A673 (cell line): ENCODE results near the gene ROM1. TPM values are rescaled to one million over a fixed set of nuclear protein-coding genes. Genes with fewer than 3 reads are reported as not detected.
A peak's percentile ranks its signal among the peaks of the same experiment; 100 is the strongest.

ENCODE experiments used
- Bru-seq: library from RNA; stranded (reverse); fragments of 400-500 nt; gene quantifications from one replicate; lab custom pipeline; 2021; lab: Mats Ljungman, UMichigan
- BruChase-seq, 2 experiments: library from RNA; stranded (reverse); fragments of 400-500 nt; gene quantifications; one replicate each; lab custom pipeline; 2021; lab: Mats Ljungman, UMichigan
- BruUV-seq: library from RNA; stranded (reverse); fragments of 400-500 nt; replicated peaks from 2 replicates; lab custom pipeline; 2021; lab: Mats Ljungman, UMichigan
- CTCF ChIA-PET: fragments of 300-600 bp; sonication (Branson Sonifier 250); formaldehyde crosslinking; loops from one replicate; lab custom pipeline; 2022; ENCODE audit warnings: antibody characterized with exemption; lab: Charles Lee
- POLR2A ChIA-PET: fragments of 300-600 bp; sonication (Branson Sonifier 250); formaldehyde crosslinking; loops from one replicate; lab custom pipeline; 2022; ENCODE audit warnings: antibody characterized with exemption; ENCODE audit not compliant: low non-redundant PET; lab: Charles Lee
- DNase-seq: peaks from one replicate; pipeline ENCODE4 v3.0.0-alpha.2; 2015; ENCODE audit warnings: low spot score
- H3K27ac ChIP-seq: fragments of 200-600 bp; sonication (generic); 2 replicates; pipeline ENCODE4 v1.5.1; 2016; ENCODE audit warnings: mixed run types, low read depth, mild to moderate bottlenecking, mixed read lengths, antibody characterized with exemption, low read length; ENCODE audit not compliant: poor library complexity, severe bottlenecking
- H3K27me3 ChIP-seq: fragments of 200-600 bp; sonication (generic); replicated peaks from 2 replicates; pipeline ENCODE4 v1.6.1; 2017; ENCODE audit warnings: mixed run types, low read depth, mild to moderate bottlenecking, mixed read lengths, antibody characterized with exemption, low read length; ENCODE audit not compliant: insufficient read depth, poor library complexity
- H3K36me3 ChIP-seq: fragments of 200-600 bp; sonication (generic); 2 replicates; pipeline ENCODE4 v1.6.1; 2016; ENCODE audit warnings: mixed run types, mild to moderate bottlenecking, mixed read lengths, antibody characterized with exemption, low read length; ENCODE audit not compliant: insufficient read depth, poor library complexity, severe bottlenecking
- H3K4me1 ChIP-seq: fragments of 200-600 bp; sonication (generic); 2 replicates; pipeline ENCODE4 v1.6.1; 2017; ENCODE audit warnings: mixed run types, mild to moderate bottlenecking, mixed read lengths, antibody characterized with exemption, low read length; ENCODE audit not compliant: insufficient read depth, poor library complexity, severe bottlenecking
- H3K4me3 ChIP-seq: fragments of 200-600 bp; sonication (generic); 2 replicates; pipeline ENCODE4 v1.5.1; 2016; ENCODE audit warnings: low read depth, mixed run types, mild to moderate bottlenecking, mixed read lengths, low read length; ENCODE audit not compliant: poor library complexity, severe bottlenecking
- H3K9me3 ChIP-seq: fragments of 200-600 bp; sonication (generic); 2 replicates; pipeline ENCODE4 v1.6.1; 2016; ENCODE audit warnings: mixed run types, low read depth, mild to moderate bottlenecking, mixed read lengths, antibody characterized with exemption, low read length; ENCODE audit not compliant: poor library complexity, severe bottlenecking
- CTCF ChIP-seq: fragments of 300-800, 200-600 bp; sonication (generic); conservative IDR thresholded peaks from 2 replicates; pipeline ENCODE4 v1.5.1; 2017; ENCODE audit warnings: low read depth, mild to moderate bottlenecking, antibody characterized with exemption, low read length, moderate library complexity, mixed read lengths
- EZH2 ChIP-seq: fragments of 200-600 bp; sonication (generic); IDR thresholded peaks from 2 replicates; pipeline ENCODE4 v1.6.1; 2017; ENCODE audit warnings: borderline replicate concordance, low read depth, mild to moderate bottlenecking, mixed read lengths, antibody characterized with exemption, low read length; ENCODE audit not compliant: poor library complexity, severe bottlenecking
- intact Hi-C: fragments of 100-400 bp; cut with micrococcal nuclease; formaldehyde crosslinking; loops from one replicate; pipeline ENCODE4 v1.10.0; 2022; ENCODE audit not compliant: unreplicated experiment
- long read RNA-seq: library from polyadenylated mRNA; stranded (forward); transcript quantifications from one replicate; pipeline ENCODE4 v2.0.0, GENCODE V29; 2022
- total RNA-seq: library from RNA; stranded (reverse); gene quantifications from 2 replicates; pipeline ENCODE4 v1.2.3, GENCODE V29; 2021

Gene ROM1
- 1.1 and 1.3 TPM in 2 replicates for total RNA-seq
- Bru-seq, nascent RNA = not detected
- BruChase-seq, experiment 1, labeled RNA remaining after a 2-hour chase = percentile 24 among the genes with signal in this experiment
- percentile 20 among the genes with signal in this experiment for BruChase-seq, experiment 2, labeled RNA remaining after a 6-hour chase
- long read RNA-seq, partial matches to known transcripts = 0 of 22 reads
- long read RNA-seq, other reads (novel, unspliced or antisense) = 22 of 22 reads

- peaks cover 15% of the 10 kb centered on the region for H3K4me1 ChIP-seq
- no peaks in the 10 kb centered on the region for H3K9me3 ChIP-seq
- intact Hi-C loops = no loop called here
- CTCF ChIA-PET = interaction anchor here (0.7 to 1.2 kb wide), 3 partner anchors 10 to 14 kb away, joined by 3 to 6 read pairs (median 5); partner anchors contain the start of gene MTA2
- POLR2A ChIA-PET = no interaction called here
- H3K27me3 ChIP-seq = no peaks in the 10 kb centered on the region
- BruUV-seq = no TSS peak
- H3K4me3 ChIP-seq = peak within 1 kb of the TSS; percentile 80
- peaks cover 10% of the 10 kb centered on the region for H3K36me3 ChIP-seq
- peak; percentile 84 for TF ChIP-seq CTCF
- TF ChIP-seq EZH2 = no peak
- H3K27ac ChIP-seq = peak within 1 kb of the TSS; percentile 76
- DNase-seq = peak; percentile 89
Measured at GRCh38 chr11:62612366-62613290, at the start of gene ROM1, which contains the start of gene EML3. ROM1 (plus strand) TSS chr11:62613257; CDS start chr11:62613282, 25 bp downstream. EML3 (minus strand) TSS chr11:62612775; CDS start chr11:62612457, 318 bp downstream.

- DNase-seq = no peak
- no peaks in the 10 kb centered on the region for H3K27me3 ChIP-seq
- H3K4me1 ChIP-seq = peaks cover 17% of the 10 kb centered on the region
- TF ChIP-seq EZH2 = no peak
- no peak for TF ChIP-seq CTCF
- intact Hi-C loops = no loop called here
- H3K36me3 ChIP-seq = peaks cover 95% of the 10 kb centered on the region
- ChIA-PET CTCF (interaction anchor here (1.1 kb wide), 1 partner anchor 170 kb away, joined by 4 read pairs; no protein-coding TSS in a partner anchor), POLR2A (no interaction called here)
- no peaks in the 10 kb centered on the region for H3K9me3 ChIP-seq
- H3K4me3 ChIP-seq = no peak overlapping the region
- no peak overlapping the region for H3K27ac ChIP-seq
- BruUV-seq = no TSS peak
Measured at GRCh38 chr11:62565100-62565802, 47.8 kb upstream of the ROM1 start.

- Histone ChIP-seq H3K27me3 (no peaks in the 10 kb centered on the region), H3K9me3 (no peaks in the 10 kb centered on the region), H3K27ac (peak overlapping the region; percentile 29), H3K36me3 (peaks cover 95% of the 10 kb centered on the region), H3K4me1 (peaks cover 16% of the 10 kb centered on the region), H3K4me3 (no peak overlapping the region)
- intact Hi-C loops = no loop called here
- CTCF ChIA-PET = interaction anchor here (1.1 kb wide), 1 partner anchor 171 kb away, joined by 4 read pairs; no protein-coding TSS in a partner anchor
- TF ChIP-seq EZH2 (no peak), CTCF (no peak)
- POLR2A ChIA-PET = no interaction called here
- no peak for DNase-seq
- BruUV-seq = no TSS peak
Measured at GRCh38 chr11:62566247-62566646, 46.8 kb upstream of the ROM1 start.
